NOMO-1 (cell line): ENCODE data around the gene DMP1.
A peak's percentile ranks its signal among the peaks of the same experiment; 100 is the strongest.
"Not testable (repeated sequence)": the region's sequence is repeated elsewhere in the genome, so short reads cannot be mapped to it uniquely, and the experiment has no call there.

Source experiments
- DNase-seq, 2 experiments: peaks; one replicate each; lab custom pipeline; 2025; ENCODE audit not compliant: unreplicated experiment in 2 of 2; lab: John Stamatoyannopoulos, UW

DMP1 gene

GRCh38 chr4:87679449-87680169 lies 29.5 kb downstream of the DMP1 start:
- DNase-seq = peak; percentile 20 to 40

- DNase-seq = no peak
Observed at GRCh38 chr4:87680271-87680670, 30.2 kb downstream of the DMP1 start.

- no peak for DNase-seq
Observed at GRCh38 chr4:87688316-87688715, 38.2 kb downstream of the DMP1 start.

- not testable (repeated sequence) for DNase-seq
Observed at GRCh38 chr4:87690947-87691346, 40.9 kb downstream of the DMP1 start.

GRCh38 chr4:87692060-87692459 lies 42.0 kb downstream of the DMP1 start:
- DNase-seq = not testable (repeated sequence)

GRCh38 chr4:87697272-87697671 lies 47.2 kb downstream of the DMP1 start:
- DNase-seq = no peak

GRCh38 chr4:87697945-87698344 lies 47.9 kb downstream of the DMP1 start:
- no peak for DNase-seq

GRCh38 chr4:87698394-87698793 lies 48.3 kb downstream of the DMP1 start:
- DNase-seq = peak in 1 of 2 experiments; percentile 22

GRCh38 chr4:87704001-87704400 lies 53.9 kb downstream of the DMP1 start:
- DNase-seq = no peak

- no peak for DNase-seq
Observed at GRCh38 chr4:87707279-87707918, 57.3 kb downstream of the DMP1 start.
